Stimulated activated CD4-positive, alpha-beta T cell treated with anti-CD3 and anti-CD28 coated beads, Interleukin-1b, Interleukin-23, amount 100 ng/mL, for 4 hours (primary cell): Measurements from ENCODE around the gene PLCH1.
"Not testable (repeated sequence)": the region's sequence is repeated elsewhere in the genome, so short reads cannot be mapped to it uniquely, and the experiment has no call there.

Experiments used
- DNase-seq, 2 donors: peaks; one replicate each; pipeline ENCODE4 v3.0.0-alpha.2; 2020; ENCODE audit warnings: low read depth in 2 of 2

Gene PLCH1

GRCh38 chr3:155420881-155421486 is 323.9 kb downstream of the PLCH1 start:
- no peak for DNase-seq

- DNase-seq: no peak
Measured at GRCh38 chr3:155420406-155420805, 324.5 kb downstream of the PLCH1 start.

GRCh38 chr3:155418407-155418806 is 326.5 kb downstream of the PLCH1 start:
- DNase-seq: no peak

GRCh38 chr3:155417119-155417517 is 327.8 kb downstream of the PLCH1 start:
- no peak for DNase-seq

- no peak for DNase-seq
Measured at GRCh38 chr3:155416500-155417118, 328.3 kb downstream of the PLCH1 start.

GRCh38 chr3:155412904-155413303 is 332.0 kb downstream of the PLCH1 start:
- DNase-seq: no peak

GRCh38 chr3:155411500-155412223 is 333.2 kb downstream of the PLCH1 start:
- DNase-seq: no peak

- DNase-seq: no peak
Measured at GRCh38 chr3:155409336-155409735, 335.5 kb downstream of the PLCH1 start.

- DNase-seq: no peak
Measured at GRCh38 chr3:155407971-155408370, 336.9 kb downstream of the PLCH1 start.

- no peak for DNase-seq
Measured at GRCh38 chr3:155407331-155407730, 337.5 kb downstream of the PLCH1 start.

- no peak for DNase-seq
Measured at GRCh38 chr3:155404486-155404885, 340.4 kb downstream of the PLCH1 start.

- DNase-seq: no peak
Measured at GRCh38 chr3:155402656-155403055, 342.2 kb downstream of the PLCH1 start.

GRCh38 chr3:155398046-155398445 is 346.8 kb downstream of the PLCH1 start:
- DNase-seq: no peak

GRCh38 chr3:155394896-155395295 is 350.0 kb downstream of the PLCH1 start:
- DNase-seq: not testable (repeated sequence)

GRCh38 chr3:155394240-155394639 is 350.6 kb downstream of the PLCH1 start:
- DNase-seq: no peak

- DNase-seq: no peak
Measured at GRCh38 chr3:155393316-155393715, 351.6 kb downstream of the PLCH1 start.

- no peak for DNase-seq
Measured at GRCh38 chr3:155392138-155392537, 352.7 kb downstream of the PLCH1 start.

- DNase-seq: no peak
Measured at GRCh38 chr3:155391551-155391958, 353.3 kb downstream of the PLCH1 start.

GRCh38 chr3:155391104-155391503 is 353.8 kb downstream of the PLCH1 start:
- no peak for DNase-seq

- DNase-seq: no peak
Measured at GRCh38 chr3:155390351-155390750, 354.5 kb downstream of the PLCH1 start.

GRCh38 chr3:155388417-155388816 is 356.5 kb downstream of the PLCH1 start:
- no peak for DNase-seq

- DNase-seq: no peak
Measured at GRCh38 chr3:155387571-155387970, 357.3 kb downstream of the PLCH1 start.

- no peak for DNase-seq
Measured at GRCh38 chr3:155386919-155387318, 358.0 kb downstream of the PLCH1 start.
